Mesodermal cell (in vitro differentiated cells): ENCODE results near the gene ARHGEF16.
A peak's percentile ranks its signal among the peaks of the same experiment; 100 is the strongest.

ENCODE experiments used
- H3K27ac ChIP-seq: 2 replicates; pipeline ENCODE4 v1.7.0; 2013; ENCODE audit warnings: mild to moderate bottlenecking, low read depth, low read length, moderate library complexity; ENCODE audit not compliant: severe bottlenecking
- H3K36me3 ChIP-seq: 2 replicates; pipeline ENCODE4 v1.7.1; 2013; ENCODE audit warnings: mild to moderate bottlenecking, low read length, moderate library complexity; ENCODE audit not compliant: control insufficient read depth, insufficient read depth
- H3K4me1 ChIP-seq: one replicate; pipeline ENCODE4 v1.7.1; 2013; ENCODE audit warnings: mild to moderate bottlenecking, low read length; ENCODE audit not compliant: insufficient read depth, control insufficient read depth, poor library complexity, severe bottlenecking
- H3K4me3 ChIP-seq: 2 replicates; pipeline ENCODE4 v1.7.0; 2013; ENCODE audit warnings: low read length, control low read depth, mild to moderate bottlenecking; ENCODE audit not compliant: insufficient read depth, poor library complexity, severe bottlenecking; ENCODE audit errors: extremely low read depth
- H3K9me3 ChIP-seq: 2 replicates; pipeline ENCODE4 v1.7.1; 2013; ENCODE audit warnings: mild to moderate bottlenecking, low read length, moderate library complexity; ENCODE audit not compliant: control insufficient read depth
- WGBS, 2 experiments: methylation state at CpG; one replicate each; pipeline ENCODE4 v1.1.5; 2013; ENCODE audit warnings: missing lambda C conversion rate in 2 of 2; ENCODE audit not compliant: insufficient coverage in 2 of 2; 5-methylcytosine and 5-hydroxymethylcytosine counted together

Gene ARHGEF16

DNA sequence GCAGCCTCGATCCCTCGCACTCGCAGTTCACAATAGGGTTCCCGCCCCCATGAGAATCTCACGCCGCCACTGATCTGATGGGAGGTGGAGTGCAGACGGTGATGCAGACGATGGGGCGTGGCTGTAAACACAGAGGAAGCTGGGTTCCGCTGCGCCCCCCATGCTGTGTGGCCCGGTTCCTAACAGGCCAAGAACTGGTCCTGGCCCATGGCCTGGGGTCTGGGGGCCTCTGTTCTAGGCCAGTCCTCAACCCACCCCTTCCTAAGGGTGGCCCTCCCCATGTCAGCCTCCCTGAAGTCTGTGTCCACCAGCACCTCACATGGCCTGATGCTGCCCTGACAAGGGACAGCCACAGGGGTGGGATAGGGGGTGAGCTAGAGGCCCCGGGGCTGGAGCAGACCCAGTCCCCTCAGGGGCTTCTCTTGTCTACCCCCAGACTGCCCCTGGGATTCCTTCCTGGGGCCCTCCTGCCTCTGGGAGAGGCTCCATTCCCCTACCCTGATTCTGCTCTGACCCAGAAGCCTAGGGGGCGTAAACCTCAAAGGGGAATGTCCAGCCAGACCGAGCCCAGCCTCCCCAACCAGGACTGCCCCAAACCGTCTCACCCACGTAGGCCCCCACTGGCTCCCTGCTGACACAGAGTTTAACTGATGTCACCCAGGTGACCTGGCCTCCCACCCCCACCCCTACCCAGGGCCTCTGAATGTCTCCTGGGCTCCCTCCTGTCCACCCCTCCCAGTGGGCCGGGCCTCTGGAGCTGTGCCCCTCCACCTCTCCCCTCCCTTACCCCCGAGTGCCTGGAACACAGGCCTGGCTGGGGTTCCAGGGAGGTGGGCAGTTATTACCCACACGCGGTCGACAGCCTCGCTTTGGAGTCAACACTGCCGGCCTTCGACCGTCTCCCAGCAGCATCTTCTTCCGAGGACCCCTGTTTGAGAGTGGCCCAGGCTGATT is 14.8 kb upstream of the ARHGEF16 start:
- Histone ChIP-seq H3K4me3 (no peak overlapping the region), H3K4me1 (no peaks in the 10 kb centered on the region), H3K9me3 (no peaks in the 10 kb centered on the region), H3K36me3 (no peaks in the 10 kb centered on the region), H3K27ac (no peak overlapping the region)
- 78 to 79% methylated on average over 17 to 20 of the region's 27 CpGs for WGBS, 2 experiments

DNA sequence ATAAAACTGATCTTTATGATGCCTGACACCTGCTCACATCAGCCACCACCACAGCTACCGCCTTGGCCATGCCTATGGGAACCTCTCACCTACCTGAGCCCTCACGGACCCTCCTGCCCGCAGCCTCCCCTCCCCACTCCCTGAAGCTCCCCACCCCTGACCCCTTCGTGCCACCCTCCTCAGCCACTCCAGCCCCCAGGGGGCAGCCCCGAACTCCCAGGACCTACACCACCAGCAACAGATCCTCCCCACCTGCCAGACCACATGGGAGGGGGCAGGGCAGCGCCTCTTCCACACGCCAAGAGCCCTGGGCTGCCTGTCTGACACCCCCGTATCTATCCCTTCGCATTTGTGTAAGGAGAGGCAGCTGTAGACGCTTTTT is 14.2 kb upstream of the ARHGEF16 start:
- no peak overlapping the region for H3K4me3 ChIP-seq
- H3K4me1 ChIP-seq = no peaks in the 10 kb centered on the region
- peak overlapping the region; percentile 29 for H3K27ac ChIP-seq
- H3K9me3 ChIP-seq = no peaks in the 10 kb centered on the region
- no peaks in the 10 kb centered on the region for H3K36me3 ChIP-seq
- 61 to 87% methylated on average over 5 of the region's 10 CpGs for WGBS, 2 experiments

DNA sequence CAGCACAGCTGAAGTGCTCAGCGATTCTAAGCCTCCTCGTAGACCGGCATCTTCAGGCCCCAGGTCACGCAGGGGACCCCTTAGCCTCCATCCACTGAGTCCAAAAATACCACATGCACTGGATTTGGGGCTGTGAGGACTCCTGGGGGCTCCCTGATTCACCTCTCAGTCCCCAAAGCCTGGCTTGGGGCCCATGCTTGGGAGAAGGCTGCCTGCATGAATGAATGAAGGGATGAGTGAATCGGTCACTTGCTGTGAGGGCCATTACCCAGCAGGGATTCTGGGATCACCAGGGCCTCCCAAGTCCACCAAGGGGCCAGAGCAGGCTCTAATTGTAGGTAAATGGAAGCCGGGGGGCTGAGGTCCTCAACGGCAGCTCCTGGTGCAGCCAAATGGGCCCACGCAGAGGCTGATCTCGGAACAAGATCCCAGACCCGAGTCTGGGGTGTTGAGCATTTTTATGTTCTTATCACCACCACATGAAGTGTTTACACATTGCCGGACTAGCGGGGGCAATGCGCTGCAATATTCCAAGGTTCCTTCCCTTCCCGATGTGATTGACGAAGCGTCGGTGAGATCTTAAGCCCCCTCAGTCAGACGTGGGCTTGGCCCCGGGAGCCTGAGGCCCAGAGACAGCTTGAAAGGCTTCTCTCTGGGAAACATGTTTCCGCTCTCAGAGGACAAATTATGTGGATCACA is 13.6 kb upstream of the ARHGEF16 start:
- Histone ChIP-seq H3K9me3 (no peaks in the 10 kb centered on the region), H3K4me3 (no peak overlapping the region), H3K36me3 (no peaks in the 10 kb centered on the region), H3K27ac (peak overlapping the region; percentile 29), H3K4me1 (no peaks in the 10 kb centered on the region)
- 83 to 92% methylated on average over 19 of the region's 20 CpGs for WGBS, 2 experiments

DNA sequence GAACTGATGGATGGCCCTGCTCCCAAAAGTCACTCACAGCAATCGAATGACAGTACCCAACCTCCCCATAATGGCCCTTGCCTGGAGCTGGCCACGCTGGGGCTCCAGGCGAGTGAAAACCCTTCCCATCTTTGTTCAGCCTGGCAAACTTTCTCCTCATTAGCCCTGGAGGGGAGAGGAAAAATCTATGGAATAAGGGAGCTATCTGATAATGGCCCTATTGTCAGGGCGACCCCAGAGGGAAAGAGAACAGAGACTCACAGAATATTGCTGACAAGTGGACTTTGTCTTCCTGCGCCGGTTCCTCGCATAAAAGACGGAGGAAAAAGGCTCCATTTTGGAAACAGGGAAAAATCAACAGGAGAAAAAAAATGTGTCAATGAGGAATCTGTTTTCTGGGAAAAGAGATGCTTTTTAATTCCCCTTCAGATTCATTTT is 13.0 kb upstream of the ARHGEF16 start:
- Histone ChIP-seq H3K36me3 (no peaks in the 10 kb centered on the region), H3K27ac (peak overlapping the region; percentile 69), H3K4me1 (no peaks in the 10 kb centered on the region), H3K9me3 (no peaks in the 10 kb centered on the region), H3K4me3 (no peak overlapping the region)
- WGBS, 2 experiments = 84 to 92% methylated on average over 5 to 6 of the region's 8 CpGs

DNA sequence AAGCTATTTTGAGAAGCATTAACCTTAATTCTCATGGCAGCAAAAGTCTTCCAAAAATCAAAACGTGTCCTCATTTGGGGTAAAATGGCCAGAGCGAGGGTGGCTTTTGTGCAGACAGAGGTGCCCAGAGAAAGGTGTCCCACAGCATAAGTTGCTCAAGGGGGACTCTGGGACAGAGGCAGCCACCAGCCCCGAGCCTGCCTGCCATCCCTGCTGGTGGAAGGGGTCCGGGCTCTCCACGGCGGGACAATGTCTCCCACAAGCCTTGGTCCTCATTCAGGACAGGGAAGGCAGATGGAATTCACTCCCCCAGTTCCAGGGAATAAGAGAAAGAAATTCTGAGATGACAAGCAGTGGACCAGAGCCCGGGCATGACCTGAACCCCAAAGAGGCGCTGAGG is 12.6 kb upstream of the ARHGEF16 start:
- no peaks in the 10 kb centered on the region for H3K36me3 ChIP-seq
- H3K27ac ChIP-seq = peak overlapping the region; percentile 69
- no peak overlapping the region for H3K4me3 ChIP-seq
- no peaks in the 10 kb centered on the region for H3K4me1 ChIP-seq
- H3K9me3 ChIP-seq = no peaks in the 10 kb centered on the region
- WGBS, 2 experiments = 92 to 98% methylated on average over 5 to 7 of the region's 8 CpGs

DNA sequence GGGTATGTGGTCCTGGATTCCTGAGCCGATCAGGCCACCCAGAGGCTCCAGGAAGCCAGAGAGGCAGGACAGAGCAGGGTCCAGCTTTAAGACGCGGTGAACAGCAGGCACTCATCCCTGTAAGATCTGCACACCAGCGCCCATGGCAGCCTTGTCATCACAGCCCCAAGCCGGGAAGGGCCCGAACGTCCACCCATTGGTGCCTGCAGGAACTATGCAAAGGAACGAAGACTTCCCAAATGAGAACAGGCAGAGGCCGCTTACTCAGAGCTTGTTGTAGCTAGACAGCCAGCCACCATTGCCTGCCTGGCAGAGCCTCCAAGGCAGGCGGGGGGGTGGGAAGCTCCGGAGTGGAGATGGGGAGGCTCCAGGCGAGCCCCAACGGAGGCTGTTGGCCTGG is 12.1 kb upstream of the ARHGEF16 start:
- no peaks in the 10 kb centered on the region for H3K9me3 ChIP-seq
- WGBS, 2 experiments = 93 to 95% methylated on average over 8 to 12 of the region's 13 CpGs
- no peaks in the 10 kb centered on the region for H3K36me3 ChIP-seq
- peak overlapping the region; percentile 69 for H3K27ac ChIP-seq
- H3K4me3 ChIP-seq = no peak overlapping the region
- no peaks in the 10 kb centered on the region for H3K4me1 ChIP-seq

DNA sequence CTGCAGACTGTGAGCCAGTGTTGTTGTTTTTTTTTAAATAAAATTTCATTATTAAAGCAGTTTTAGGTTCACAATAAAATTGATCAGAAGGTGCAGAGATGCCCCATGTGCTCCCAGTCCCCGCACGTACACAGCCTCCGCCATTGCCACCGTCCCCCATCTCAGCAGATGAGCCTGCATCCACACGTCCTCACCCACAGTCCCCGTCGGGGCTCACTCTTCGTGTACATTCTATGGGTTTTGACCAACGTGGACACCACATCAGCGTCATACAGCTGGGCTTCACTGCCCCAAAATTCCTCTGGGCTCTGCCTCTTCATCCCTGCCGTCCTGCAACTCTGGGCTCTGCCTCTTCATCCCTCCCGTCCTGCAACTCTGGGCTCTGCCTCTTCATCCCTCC is 11.6 kb upstream of the ARHGEF16 start:
- Histone ChIP-seq H3K4me3 (no peak overlapping the region), H3K4me1 (no peaks in the 10 kb centered on the region), H3K9me3 (no peaks in the 10 kb centered on the region), H3K36me3 (no peaks in the 10 kb centered on the region), H3K27ac (no peak overlapping the region)
- WGBS, 2 experiments = 92 to 95% methylated on average over 12 of the region's 12 CpGs

DNA sequence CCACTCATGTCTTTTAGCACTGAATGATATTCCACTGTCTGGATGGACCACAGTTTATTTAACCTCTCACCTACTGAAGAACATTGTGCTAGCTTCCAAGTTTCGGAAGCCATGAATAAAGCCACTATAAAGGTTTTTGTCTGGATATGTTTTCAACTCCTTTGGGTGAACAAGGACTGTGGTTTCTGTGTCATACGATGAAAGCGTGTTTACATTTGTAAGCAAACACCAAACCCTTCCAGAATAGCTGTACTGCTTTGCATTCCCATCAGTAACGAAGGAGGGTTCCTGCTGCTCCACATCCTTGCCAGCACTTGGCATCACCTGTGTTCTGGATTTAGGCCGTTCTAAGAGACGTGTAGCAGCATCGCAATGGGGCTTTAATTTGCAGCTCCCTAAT is 10.7 kb upstream of the ARHGEF16 start:
- no peaks in the 10 kb centered on the region for H3K36me3 ChIP-seq
- WGBS, 2 experiments = 89 to 91% methylated on average over 6 to 7 of the region's 7 CpGs
- no peaks in the 10 kb centered on the region for H3K9me3 ChIP-seq
- no peaks in the 10 kb centered on the region for H3K4me1 ChIP-seq
- no peak overlapping the region for H3K4me3 ChIP-seq
- H3K27ac ChIP-seq = no peak overlapping the region

DNA sequence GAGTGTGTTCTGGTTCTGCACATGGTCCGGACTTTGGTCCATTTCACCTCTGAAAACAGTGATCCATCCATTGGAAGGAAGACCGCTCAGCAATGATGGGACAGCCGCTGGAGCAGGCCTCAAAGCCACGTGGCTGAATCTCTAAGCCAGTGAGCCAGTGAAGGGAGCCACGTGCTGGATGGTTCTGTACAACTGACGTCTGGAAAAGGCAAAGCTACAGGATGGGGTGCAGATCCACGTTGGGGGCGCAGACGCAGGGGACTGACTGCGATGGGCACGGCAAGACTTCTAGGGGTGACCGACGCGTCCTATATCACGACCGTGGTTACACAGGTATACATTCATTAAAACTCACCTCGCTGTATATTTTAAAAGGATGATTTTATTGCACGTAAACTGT is 10.2 kb upstream of the ARHGEF16 start:
- Histone ChIP-seq H3K27ac (no peak overlapping the region), H3K4me1 (no peaks in the 10 kb centered on the region), H3K9me3 (no peaks in the 10 kb centered on the region), H3K36me3 (no peaks in the 10 kb centered on the region), H3K4me3 (no peak overlapping the region)
- 91 to 95% methylated on average over 7 to 17 of the region's 18 CpGs for WGBS, 2 experiments

DNA sequence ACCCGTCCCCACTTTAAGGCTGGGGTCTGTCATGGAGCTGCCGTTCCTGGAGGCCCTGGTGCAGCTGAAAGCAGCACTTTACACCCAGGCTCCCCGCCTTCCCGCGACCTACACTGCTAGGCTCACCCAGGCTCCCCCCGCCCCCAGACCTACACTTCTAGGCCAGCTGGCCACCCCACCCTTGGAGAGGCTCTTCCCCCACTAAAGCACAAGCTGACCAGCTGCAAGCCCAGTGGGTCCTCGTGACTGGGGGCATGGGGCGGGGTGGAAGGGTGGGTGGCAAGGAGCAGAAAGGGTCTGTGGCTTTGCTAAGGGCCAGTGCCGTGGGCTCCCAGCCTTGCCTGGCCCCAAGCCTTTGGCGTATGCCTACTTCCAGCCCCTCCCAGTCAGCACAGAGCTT is 9.7 kb upstream of the ARHGEF16 start:
- 75% methylated on average over 4 to 6 of the region's 10 CpGs for WGBS, 2 experiments
- H3K4me3 ChIP-seq = no peak overlapping the region

More for the DNA sequence above, 9.7 kb upstream of the ARHGEF16 start:
- Histone ChIP-seq H3K27ac (no peak overlapping the region), H3K9me3 (no peaks in the 10 kb centered on the region), H3K36me3 (no peaks in the 10 kb centered on the region), H3K4me1 (no peaks in the 10 kb centered on the region)
